Stimulated activated naive CD8-positive, alpha-beta T cell treated with anti-CD3 and anti-CD28 coated beads, Interleukin-15, Interleukin-2, amounts not matched to agents 100 U/mL and 50 U/mL, for 24 hours (primary cell): ENCODE results near the gene BCAS3.
A peak's percentile ranks its signal among the peaks of the same experiment; 100 is the strongest.

Source experiments
- ATAC-seq: fragments of 150-1000 bp; cut with Tn5 transposase; one replicate; pipeline ENCODE4 v1.10.0; 2021
- DNase-seq: peaks from one replicate; pipeline ENCODE4 v3.0.0; 2021

BCAS3 gene

GRCh38 chr17:61251939-61252865, 574.6 kb downstream of the BCAS3 start:
- peak; percentile 19 for DNase-seq
- no peak for ATAC-seq

GRCh38 chr17:61253362-61253761, 575.7 kb downstream of the BCAS3 start:
- ATAC-seq, result no peak

GRCh38 chr17:61253937-61254574, 576.4 kb downstream of the BCAS3 start:
- no peak for DNase-seq
- no peak for ATAC-seq

More at GRCh38 chr17:61253362-61253761, 575.7 kb downstream of the BCAS3 start:
- no peak for DNase-seq

- DNase-seq, result no peak
- ATAC-seq, result no peak
Observed at GRCh38 chr17:61254904-61255303, 577.3 kb downstream of the BCAS3 start.

- no peak for ATAC-seq
- DNase-seq, result no peak
Observed at GRCh38 chr17:61255647-61256046, 578.0 kb downstream of the BCAS3 start.

GRCh38 chr17:61259360-61259759, 581.7 kb downstream of the BCAS3 start:
- DNase-seq, result no peak
- ATAC-seq, result no peak

- ATAC-seq, result no peak
- no peak for DNase-seq
Observed at GRCh38 chr17:61260071-61260797, 582.6 kb downstream of the BCAS3 start.

- ATAC-seq (no peak), DNase-seq (no peak)
Observed at GRCh38 chr17:61261001-61261637, 583.5 kb downstream of the BCAS3 start.

GRCh38 chr17:61265397-61265796, 587.7 kb downstream of the BCAS3 start:
- DNase-seq (no peak), ATAC-seq (no peak)

- no peak for ATAC-seq
Observed at GRCh38 chr17:61267847-61268246, 590.2 kb downstream of the BCAS3 start.

GRCh38 chr17:61275395-61275794, 597.7 kb downstream of the BCAS3 start:
- DNase-seq, result no peak
- ATAC-seq, result no peak

More at GRCh38 chr17:61267847-61268246, 590.2 kb downstream of the BCAS3 start:
- DNase-seq, result no peak

GRCh38 chr17:61276806-61277205, 599.2 kb downstream of the BCAS3 start:
- DNase-seq (no peak), ATAC-seq (no peak)

- ATAC-seq (no peak), DNase-seq (no peak)
Observed at GRCh38 chr17:61279476-61280145, 602.0 kb downstream of the BCAS3 start.

- peak; percentile 59 for ATAC-seq
Observed at GRCh38 chr17:61280338-61280737, 602.7 kb downstream of the BCAS3 start.

GRCh38 chr17:61280851-61281250, 603.2 kb downstream of the BCAS3 start:
- ATAC-seq, result no peak
- DNase-seq, result no peak

More at GRCh38 chr17:61280338-61280737, 602.7 kb downstream of the BCAS3 start:
- DNase-seq, result no peak

GRCh38 chr17:61282377-61282776, 604.7 kb downstream of the BCAS3 start:
- ATAC-seq, result no peak

GRCh38 chr17:61283043-61283442, 605.4 kb downstream of the BCAS3 start:
- ATAC-seq (no peak), DNase-seq (no peak)

More at GRCh38 chr17:61282377-61282776, 604.7 kb downstream of the BCAS3 start:
- DNase-seq, result no peak

GRCh38 chr17:61284174-61284573, 606.5 kb downstream of the BCAS3 start:
- no peak for DNase-seq
- no peak for ATAC-seq

GRCh38 chr17:61284746-61285145, 607.1 kb downstream of the BCAS3 start:
- no peak for DNase-seq
- no peak for ATAC-seq

- ATAC-seq (peak; percentile 57), DNase-seq (no peak)
Observed at GRCh38 chr17:61285526-61286320, 608.1 kb downstream of the BCAS3 start.

GRCh38 chr17:61286449-61286848, 608.8 kb downstream of the BCAS3 start:
- no peak for DNase-seq
- ATAC-seq, result no peak
